Caki2 (cell line): ENCODE measurements around the gene INPP5A. TPM values are rescaled to one million over a fixed set of nuclear protein-coding genes. Genes with fewer than 3 reads are reported as not detected.

Experiments
- DNase-seq: peaks from one replicate; pipeline ENCODE4 v3.0.0-alpha.2; 2015; ENCODE audit warnings: low read depth
- in situ Hi-C: cut with HindIII; loops from 2 replicates; pipeline ENCODE4 v1.10.0; 2016; ENCODE audit warnings: low sequenced_read_pairs, low pct_unique_long_range_greater_than_20kb, mixed read lengths
- total RNA-seq: library from RNA; depleted of rRNA; stranded (reverse); fragments of >200 nt; shearing (Covaris generic); gene quantifications from 2 replicates; pipeline ENCODE4 v1.2.3, GENCODE V29; 2014; ENCODE audit warnings: low replicate concordance

The INPP5A gene
- total RNA-seq, 1 experiment from 2014 or later = 21.2 TPM

GRCh38 chr10:132641401-132641800 is 103.8 kb downstream of the INPP5A start:
- DNase-seq = no peak
- in situ Hi-C loops = no loop called here

DNA sequence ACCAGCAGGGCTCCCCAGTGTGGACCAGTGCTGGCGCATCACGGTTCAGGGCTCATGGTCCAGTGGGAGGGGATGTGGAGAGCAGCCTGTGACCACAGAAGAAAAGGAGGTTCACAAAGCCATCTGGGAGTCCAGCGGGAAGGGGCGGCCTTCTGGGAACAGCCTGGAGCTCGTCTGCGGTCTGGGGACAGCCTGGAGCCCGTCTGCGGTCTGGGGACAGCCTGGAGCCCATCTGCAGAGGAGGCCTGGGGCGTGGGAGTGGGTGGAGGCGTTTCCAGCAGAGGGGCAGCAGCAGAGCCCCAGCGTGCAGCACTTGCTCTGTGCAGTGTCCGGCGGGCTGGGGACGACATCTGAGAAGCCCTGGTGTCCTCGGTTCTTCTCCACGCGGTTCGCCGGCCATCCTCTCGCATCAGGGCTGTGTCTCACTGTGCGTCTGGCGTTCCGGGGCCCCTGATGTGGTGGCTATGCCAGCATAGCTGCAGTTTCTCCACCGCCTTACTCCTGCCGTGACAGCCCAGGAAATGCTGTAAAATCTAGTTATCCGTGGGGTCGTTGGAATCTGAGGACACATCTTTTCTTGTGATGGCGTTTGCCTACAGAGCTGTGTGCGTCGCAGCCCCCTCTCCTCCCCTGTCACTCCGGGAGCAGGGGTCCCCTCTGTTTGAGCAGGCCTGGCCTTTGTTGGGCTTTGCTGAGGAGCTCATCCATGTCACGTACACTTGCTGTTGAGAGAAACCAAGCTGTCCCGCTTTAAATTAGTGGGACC is 104.6 kb downstream of the INPP5A start:
- no peak for DNase-seq
- in situ Hi-C loops = no loop called here

- in situ Hi-C loops = no loop called here
- no peak for DNase-seq
These were observed 105.1 kb downstream of the INPP5A start for GRCh38 chr10:132642732-132643008.

- DNase-seq = no peak
- in situ Hi-C loops = no loop called here
These were observed 106.3 kb downstream of the INPP5A start for GRCh38 chr10:132643709-132644526.

GRCh38 chr10:132644527-132645246 is 107.1 kb downstream of the INPP5A start:
- DNase-seq = no peak
- in situ Hi-C loops = no loop called here

GRCh38 chr10:132645247-132645530 is 107.6 kb downstream of the INPP5A start:
- in situ Hi-C loops = no loop called here
- DNase-seq = no peak

DNA sequence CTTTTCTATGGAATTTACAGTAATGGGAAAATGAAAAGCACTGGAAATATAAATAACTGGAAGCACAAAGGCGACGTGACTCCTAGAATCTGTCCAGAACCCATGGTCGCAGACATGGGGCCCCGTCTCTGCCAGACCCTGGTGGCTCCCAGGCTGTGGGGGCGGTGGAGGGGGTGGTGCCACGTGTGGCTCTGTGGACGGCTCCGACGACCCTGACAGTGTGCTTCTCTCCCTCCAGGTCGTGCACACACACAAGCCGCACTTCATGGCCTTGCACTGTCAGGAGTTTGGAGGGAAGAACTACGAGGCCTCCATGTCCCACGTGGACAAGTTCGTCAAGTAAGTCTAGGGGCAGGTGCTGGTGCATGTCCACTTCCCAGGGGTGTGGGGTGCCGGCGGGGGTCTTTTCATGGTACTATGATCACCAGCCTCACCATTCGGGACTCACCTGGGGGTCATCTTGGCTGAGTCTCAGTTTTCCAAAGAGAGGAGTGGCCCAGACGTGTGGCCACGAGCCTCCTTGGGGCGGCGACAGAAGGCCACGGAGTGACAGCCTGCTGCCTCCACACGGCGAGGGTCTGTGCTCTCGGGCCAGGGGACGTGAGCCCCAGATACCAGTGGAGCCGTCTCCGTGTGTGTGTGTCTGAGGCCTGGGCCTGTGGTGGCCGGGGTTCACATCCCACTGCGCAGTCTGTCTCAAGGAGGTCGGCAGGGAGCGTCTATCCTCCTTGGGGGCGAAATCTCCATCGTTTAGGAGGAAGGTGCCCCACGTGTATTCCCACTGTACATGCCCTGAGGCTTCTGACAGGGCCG is 108.2 kb downstream of the INPP5A start:
- in situ Hi-C loops = no loop called here
- no peak for DNase-seq

DNA sequence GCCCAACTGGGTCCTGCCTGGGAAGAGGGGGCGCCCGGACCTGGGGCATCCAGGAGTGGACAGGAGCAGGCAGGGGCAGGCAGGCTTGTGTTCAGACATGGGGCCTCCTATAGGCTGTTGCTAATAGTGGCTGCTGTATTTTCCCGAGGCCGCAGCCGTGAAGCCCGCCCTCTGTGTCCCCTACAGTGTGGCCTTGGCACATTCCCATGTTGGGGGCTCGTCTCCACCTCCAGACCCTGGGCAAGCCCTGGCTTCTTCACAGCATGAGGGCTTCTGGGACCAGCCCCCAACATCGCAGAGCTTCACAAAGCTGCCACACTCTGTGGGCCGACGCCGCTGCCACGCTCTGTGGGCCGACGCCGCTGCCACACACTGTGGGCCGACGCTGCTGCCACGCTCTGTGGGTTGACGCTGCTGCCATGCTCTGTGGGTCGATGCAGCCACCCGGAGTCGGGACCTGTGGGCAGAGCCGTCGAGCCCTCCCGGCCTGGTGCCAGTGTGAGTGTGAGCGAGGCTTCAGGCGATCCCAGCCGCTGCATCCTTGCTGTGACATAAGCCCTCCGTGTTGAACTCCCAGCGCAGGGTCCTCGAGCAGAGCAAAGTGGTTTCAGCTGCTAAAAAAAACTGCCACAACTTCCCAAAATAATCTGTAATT is 109.0 kb downstream of the INPP5A start:
- in situ Hi-C loops = no loop called here
- no peak for DNase-seq

- in situ Hi-C loops = no loop called here
These were observed 109.8 kb downstream of the INPP5A start for GRCh38 chr10:132647424-132647823.

GRCh38 chr10:132648072-132648850 is 110.7 kb downstream of the INPP5A start:
- in situ Hi-C loops = no loop called here
- no peak for DNase-seq

More at GRCh38 chr10:132647424-132647823, 109.8 kb downstream of the INPP5A start:
- DNase-seq = no peak

GRCh38 chr10:132648851-132649528 is 111.4 kb downstream of the INPP5A start:
- no peak for DNase-seq
- in situ Hi-C loops = no loop called here

GRCh38 chr10:132649651-132650360 is 112.2 kb downstream of the INPP5A start:
- in situ Hi-C loops = no loop called here
- no peak for DNase-seq

DNA sequence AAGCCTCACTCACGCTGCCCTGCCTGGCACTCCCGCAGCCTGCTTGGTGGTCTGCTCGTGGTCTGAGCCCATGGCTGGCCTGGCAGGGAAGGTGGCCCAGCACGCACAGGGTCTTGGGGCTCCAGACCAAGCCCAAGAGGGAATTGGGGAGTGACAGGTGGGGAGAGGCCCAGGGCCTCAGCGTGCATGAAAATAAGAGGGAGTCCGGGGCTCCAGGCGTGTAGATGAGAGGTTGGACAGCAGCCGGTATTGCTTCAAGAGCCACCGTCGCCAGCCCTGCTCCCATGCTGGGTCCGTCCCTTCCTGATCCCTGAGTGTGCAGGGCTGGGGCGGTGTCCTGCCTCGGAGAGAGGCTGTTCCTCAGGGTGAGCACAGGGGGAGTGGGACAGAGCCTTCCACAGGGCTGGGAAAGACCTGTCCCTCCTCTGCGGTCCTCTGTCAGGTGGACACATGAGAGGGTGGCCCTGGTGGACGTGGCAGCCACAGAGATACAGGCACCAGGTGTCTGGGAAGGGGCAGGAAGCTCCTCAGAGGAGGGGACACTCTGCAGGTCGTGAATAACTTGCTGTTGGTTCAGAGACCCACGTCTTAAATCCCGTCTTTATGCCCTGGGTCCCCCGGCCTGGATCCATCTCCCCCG is 113.1 kb downstream of the INPP5A start:
- in situ Hi-C loops = no loop called here
- DNase-seq = no peak

DNA sequence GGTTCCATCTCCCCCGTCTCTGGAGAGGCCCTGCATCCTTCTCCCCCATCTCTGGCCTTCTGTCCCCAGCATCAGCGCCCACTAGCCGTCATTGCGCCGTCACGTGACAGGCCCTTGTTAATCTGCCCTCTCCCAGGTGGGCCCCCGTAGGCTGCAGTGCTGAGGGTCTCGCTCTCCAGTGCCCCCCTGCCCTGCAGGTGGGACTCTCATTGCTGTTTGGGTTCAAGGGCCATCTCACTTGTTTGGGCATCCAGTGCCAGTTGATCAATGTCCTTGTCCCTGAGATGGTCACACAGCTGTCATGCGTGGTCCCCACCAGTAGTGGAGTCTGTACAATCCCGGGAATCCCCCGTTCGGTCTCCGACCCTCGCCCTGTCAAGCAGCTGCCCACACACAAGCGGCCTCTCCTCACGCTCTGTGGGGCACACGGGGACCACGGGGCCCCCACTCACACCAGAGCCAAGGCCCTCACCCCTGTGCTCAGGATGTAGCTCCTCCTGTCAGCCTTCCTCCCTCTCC is 114.0 kb downstream of the INPP5A start:
- no peak for DNase-seq
- in situ Hi-C loops = no loop called here

GRCh38 chr10:132652446-132652845 is 114.9 kb downstream of the INPP5A start:
- in situ Hi-C loops = no loop called here
- DNase-seq = no peak
